Activated T-cell treated with anti-CD3 and anti-CD28 coated beads for 24 hours (primary cell): ENCODE results near the gene RPH3AL.

ENCODE experiments used
- DNase-seq: peaks from one replicate; pipeline ENCODE4 v3.0.0-alpha.2; 2020; ENCODE audit warnings: low read depth

The RPH3AL gene

GRCh38 chr17:353213-353837 lies 718 bp upstream of the RPH3AL start:
- DNase-seq = no peak

- no peak for DNase-seq
Observed at GRCh38 chr17:351875-352420, 659 bp downstream of the RPH3AL start.

- DNase-seq = no peak
Observed at GRCh38 chr17:351449-351738, 1.2 kb downstream of the RPH3AL start.

GRCh38 chr17:350706-351448 lies 1.7 kb downstream of the RPH3AL start:
- no peak for DNase-seq

- no peak for DNase-seq
Observed at GRCh38 chr17:349666-350065, 2.9 kb downstream of the RPH3AL start.

GRCh38 chr17:348692-349425 lies 3.7 kb downstream of the RPH3AL start:
- DNase-seq = no peak

- DNase-seq = no peak
Observed at GRCh38 chr17:348012-348411, 4.6 kb downstream of the RPH3AL start.

GRCh38 chr17:347309-347899 lies 5.2 kb downstream of the RPH3AL start:
- no peak for DNase-seq

GRCh38 chr17:345992-346785 lies 6.4 kb downstream of the RPH3AL start:
- no peak for DNase-seq

GRCh38 chr17:345261-345660 lies 7.3 kb downstream of the RPH3AL start:
- DNase-seq = no peak

- no peak for DNase-seq
Observed at GRCh38 chr17:343875-344752, 8.5 kb downstream of the RPH3AL start.

GRCh38 chr17:343211-343610 lies 9.4 kb downstream of the RPH3AL start:
- no peak for DNase-seq

- no peak for DNase-seq
Observed at GRCh38 chr17:340074-340473, 12.5 kb downstream of the RPH3AL start.

GRCh38 chr17:339193-340061 lies 13.2 kb downstream of the RPH3AL start:
- DNase-seq = no peak

GRCh38 chr17:338442-339192 lies 14.0 kb downstream of the RPH3AL start:
- DNase-seq = no peak

- no peak for DNase-seq
Observed at GRCh38 chr17:337866-338265, 14.7 kb downstream of the RPH3AL start.

- no peak for DNase-seq
Observed at GRCh38 chr17:337453-337852, 15.2 kb downstream of the RPH3AL start.

- DNase-seq = no peak
Observed at GRCh38 chr17:337022-337420, 15.6 kb downstream of the RPH3AL start.
